Fibroblast of skin of right quadriceps (primary cell): ENCODE results near the gene PLAGL2.

Source experiments
- DNase-seq: peaks from one replicate; pipeline ENCODE4 v3.0.0-alpha.2; 2013

The PLAGL2 gene

DNA sequence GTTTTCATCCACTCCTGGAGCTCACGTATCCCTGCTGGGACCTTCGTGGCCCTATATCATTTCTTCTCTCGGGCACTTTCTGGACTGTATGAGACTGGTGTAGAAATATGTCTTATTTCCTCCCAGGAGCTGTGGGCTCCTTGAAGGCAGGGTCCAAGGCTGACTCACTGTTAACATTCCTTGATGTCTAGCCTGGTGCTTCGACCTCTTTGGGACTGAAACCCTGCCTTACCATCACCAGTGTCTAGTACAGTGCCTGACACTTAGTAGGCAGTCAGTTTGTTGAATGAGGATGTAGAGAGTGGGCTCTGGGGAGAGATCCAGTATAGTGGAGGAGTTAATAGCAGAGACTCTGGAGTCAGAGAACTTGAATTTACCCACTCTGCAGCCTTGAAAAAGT, 23.7 kb upstream of the PLAGL2 start:
- no peak for DNase-seq

DNA sequence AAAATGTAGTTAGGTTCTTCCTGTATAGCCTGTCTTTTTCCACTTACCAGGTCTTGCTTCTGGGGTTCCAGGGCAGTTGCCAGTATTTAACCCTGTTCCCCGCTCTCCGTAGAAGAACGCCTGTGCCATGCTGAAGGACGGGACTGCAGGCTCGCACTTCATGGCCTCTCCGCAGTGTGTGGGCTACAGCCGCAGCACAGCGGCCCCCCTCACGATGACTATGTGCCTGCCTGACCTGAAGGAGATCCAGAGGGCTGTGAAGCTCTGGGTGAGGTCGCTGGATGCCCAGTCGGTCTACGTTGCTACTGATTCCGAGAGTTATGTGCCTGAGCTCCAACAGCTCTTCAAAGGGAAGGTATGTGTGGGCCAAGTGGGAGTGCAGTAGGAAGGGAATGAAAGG, 23.2 kb upstream of the PLAGL2 start:
- DNase-seq: no peak

DNA sequence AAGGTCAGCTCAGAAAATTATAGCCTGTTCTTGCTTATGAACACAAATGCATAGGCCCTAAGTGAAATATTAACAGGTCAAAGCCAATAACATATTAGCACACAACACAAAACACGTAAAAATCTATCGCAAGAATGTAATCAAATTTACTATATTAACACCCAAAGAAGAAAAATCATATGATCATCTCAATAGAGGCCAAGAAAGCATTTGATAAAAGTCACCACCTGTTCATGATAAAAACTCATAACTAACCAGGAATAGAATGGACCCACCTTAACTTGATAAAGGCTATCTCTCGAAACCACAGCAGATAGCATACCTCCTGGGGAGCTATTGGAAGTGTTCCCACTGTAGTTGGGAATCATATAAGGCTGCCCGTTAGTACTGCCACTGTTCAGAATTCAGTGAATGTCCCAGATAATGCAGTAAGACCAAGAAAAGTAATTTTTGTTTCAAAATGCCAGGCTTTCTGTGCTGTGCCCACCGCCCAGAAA, 21.8 kb upstream of the PLAGL2 start:
- no peak for DNase-seq

DNA sequence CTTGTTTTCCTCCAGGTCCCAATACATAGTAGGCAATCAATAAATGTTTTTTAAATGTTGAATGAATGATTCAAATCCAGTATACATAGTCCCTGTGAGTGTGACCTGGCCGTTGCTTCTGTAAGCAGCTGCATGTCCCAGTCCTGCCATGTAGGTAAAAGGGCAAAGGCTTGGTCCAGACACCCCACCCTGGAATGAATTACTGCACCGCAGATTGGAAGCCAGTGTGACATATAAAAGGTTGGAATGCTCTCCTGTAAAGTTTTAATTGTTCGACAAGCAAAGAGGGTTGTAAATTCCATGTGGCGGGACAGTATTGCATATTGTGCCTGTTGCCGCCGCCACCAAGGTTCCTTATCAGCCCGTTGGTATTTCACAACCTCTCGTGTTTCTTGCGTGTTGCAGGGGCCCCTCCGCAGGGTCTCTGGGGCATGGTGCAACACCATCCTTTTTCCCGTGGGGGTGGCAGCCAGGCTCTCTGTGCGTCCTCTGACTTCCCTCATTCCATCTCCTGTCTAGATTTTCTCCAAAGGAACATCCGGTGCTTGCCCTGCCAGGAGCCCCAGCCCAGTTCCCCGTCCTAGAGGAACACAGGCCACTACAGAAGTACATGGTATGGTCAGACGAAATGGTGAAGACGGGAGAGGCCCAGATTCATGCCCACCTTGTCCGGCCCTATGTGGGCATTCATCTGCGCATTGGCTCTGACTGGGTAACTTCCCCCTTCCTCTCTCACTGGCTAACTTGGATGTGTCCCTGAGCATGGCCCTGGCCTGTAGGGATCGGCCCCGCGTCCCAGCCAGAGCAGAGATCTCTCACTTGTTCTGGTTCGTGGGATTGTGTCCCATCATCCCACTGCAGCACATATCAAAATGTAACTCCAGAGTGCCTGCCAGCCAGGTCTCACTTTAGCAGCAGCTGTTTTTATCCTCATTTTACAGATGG, 20.5 kb upstream of the PLAGL2 start:
- no peak for DNase-seq

DNA sequence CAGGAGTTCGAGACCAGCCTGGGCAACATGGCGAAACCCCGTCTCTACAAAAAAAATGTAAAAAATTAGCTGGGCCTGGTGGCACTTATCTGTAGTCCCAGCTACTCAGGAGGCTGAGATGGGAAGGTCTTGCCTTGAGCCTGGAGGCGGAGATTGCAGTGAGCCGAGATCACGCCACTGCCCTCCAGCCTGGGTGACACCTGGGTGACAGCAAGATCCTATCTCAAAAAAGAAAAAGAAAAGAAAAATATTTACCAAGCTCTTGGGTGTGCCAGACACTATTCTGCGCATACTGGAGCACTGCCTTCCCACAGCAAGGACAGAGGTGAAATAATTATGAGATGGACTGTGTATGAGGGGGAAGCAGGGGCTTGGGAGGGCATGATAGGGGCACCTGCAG, 19.8 kb upstream of the PLAGL2 start:
- no peak for DNase-seq

DNA sequence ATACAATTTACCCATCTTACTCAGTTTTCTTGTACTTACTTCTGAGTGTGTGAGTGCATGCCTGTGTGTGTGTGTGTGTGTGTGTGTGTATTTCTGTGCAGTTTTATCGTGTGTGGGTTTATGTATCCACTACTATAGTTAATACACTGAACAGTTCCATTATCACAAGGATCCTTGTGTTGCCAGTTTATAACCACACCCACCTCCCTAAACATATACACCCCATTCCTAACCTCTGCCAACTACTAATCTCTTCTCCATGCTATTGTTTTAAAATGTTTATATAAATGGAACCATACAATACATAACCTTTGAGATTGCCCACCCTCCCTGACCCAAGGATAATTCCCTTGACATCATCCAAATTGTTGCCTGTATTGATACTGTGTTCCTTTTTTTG, 18.8 kb upstream of the PLAGL2 start:
- DNase-seq: no peak

DNA sequence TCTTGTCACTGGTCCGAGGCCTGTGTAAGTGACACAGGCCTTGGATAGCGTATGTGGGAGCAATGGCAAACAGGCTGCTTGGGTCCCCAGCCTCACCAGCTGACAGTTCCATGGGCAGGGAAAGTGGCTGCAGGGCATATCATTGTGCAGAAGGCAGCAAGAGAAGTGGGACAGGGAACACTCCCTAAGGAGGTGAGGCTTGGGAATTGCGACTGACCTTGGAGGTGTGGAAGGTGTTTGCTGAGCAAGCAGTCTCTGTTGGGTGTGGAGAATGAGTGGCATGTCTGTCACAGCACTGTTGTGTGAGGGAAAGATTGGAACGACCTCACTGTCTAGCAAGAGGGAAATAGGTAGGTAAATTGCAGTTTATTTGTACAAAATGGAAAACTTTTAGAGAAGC, 16.9 kb upstream of the PLAGL2 start:
- no peak for DNase-seq

DNA sequence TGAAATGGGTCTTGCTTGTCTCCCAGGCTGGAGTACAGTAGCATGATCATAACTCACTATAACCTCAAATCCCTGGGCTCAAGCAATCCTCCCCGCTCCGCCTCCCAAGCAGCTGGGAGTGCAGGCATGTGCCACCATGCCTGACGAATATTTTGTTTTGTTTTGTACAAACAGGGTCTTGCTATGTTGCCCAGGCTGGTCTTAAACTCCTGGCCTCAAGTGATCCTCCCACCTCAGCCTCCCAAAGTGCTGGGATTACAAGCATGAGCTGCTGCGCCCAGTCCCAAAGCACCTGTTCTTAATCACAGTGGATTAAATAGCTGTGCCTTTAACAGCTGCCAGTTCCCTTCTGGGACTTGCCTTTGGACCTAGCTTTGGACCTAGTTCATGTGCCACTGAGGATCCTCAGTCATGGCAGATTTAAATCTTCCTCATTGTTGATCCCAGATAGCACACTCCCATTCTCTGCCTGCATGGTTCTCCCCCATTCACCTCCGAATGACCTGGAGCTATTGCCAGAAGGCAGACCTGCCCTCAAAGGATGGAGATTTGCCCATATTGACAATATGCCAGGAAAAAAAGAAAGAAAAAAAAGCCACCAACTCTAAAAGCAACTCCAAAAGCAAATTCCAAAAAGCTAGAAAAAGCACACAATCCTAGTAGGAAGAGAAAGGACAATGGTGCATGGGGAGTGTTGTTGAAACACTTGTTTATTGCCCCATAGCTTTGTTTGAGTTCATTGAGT, 10.8 kb upstream of the PLAGL2 start:
- no peak for DNase-seq

DNA sequence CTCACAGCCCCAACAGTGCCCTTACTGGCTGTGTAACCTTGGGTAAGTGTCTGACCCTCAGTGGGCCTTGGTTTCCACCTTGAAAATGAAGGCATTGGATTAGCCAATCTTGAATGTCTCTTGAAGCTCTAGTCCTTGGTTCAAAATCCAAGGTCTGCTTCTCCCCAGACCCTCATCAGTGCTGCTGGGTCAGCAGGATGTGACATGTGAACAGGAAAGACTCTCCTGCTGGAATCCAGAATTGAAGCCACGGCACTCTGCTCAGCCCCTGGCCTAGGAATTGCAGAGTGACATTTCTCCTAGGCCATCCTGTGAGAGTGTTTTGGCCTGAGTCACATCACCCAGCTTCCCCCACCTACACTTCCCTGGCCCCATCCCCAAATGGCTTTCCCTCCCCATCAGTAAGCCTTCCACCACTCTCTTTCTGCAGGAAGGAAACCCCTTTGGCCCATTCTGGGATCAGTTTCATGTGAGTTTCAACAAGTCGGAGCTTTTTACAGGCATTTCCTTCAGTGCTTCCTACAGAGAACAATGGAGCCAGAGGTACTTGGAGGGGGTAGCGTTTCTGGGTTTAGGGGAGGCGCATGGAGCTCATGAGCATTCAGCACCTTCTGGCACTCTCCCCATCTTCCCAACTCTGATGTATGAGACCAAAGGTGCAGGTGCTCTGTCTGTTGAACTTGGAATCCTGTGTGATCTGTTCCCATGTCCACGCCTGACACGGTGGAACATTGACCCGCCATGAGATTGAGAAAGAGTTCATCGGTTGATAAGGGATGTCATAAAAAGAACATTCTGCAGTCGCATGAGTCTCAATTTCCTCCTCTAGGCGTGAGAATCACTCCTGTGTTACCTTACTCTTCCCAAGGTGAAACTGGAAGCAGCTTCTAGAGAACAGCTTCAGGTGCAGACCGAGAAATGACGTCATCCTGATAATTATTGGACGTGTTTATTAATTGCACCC, 8.9 kb upstream of the PLAGL2 start:
- DNase-seq: no peak

DNA sequence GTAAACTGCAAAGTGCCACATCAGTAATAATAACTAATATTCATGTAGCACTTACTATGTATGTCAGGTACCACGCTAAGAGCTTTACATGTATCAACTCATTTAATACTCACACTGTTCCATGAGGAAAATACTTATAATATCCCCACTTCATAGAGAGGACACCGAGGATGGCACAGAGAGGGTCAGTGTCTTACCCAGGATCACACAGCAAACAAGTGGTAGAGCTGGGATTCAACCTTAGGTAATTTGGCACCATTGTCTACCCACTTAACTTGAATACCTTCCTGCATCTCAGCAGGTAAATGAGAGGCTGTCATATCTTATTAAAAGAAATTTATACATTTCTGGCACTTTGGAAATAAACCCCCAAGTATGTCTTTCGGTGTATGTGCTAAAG, 8.2 kb upstream of the PLAGL2 start:
- no peak for DNase-seq

DNA sequence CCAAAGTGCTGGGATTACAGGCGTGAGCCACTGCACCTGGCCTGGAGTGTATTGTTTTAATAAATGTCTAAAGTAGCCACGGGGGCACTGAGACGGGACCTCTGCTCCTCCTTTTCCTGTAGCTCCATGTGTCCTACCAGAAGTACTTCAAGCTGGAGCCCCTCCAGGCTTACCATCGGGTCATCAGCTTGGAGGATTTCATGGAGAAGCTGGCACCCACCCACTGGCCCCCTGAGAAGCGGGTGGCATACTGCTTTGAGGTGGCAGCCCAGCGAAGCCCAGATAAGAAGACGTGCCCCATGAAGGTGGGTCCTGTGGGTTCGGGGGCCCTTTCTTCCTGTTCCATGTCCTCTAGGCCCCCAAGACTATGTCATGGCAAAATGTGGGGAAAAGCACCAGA, 7.6 kb upstream of the PLAGL2 start:
- DNase-seq: no peak

DNA sequence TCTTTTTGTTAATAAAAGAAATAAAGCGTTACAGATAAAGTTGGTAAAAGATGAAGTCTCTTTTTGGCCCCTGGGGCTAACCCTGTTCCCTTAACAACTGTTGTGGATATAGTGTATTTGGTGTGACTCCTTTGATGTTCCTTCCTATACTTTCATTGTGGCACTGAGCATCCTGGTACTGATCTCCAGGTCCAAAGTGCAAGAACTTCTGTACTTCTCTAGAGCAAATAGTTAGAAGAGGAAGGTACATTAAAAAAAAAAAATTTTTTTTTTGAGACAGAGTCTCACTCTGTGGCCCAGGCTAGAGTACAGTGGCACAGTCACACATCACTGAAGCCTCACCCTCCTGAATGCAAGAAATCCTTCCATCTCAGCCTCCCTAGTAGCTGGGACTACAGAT, 6.3 kb upstream of the PLAGL2 start:
- no peak for DNase-seq

DNA sequence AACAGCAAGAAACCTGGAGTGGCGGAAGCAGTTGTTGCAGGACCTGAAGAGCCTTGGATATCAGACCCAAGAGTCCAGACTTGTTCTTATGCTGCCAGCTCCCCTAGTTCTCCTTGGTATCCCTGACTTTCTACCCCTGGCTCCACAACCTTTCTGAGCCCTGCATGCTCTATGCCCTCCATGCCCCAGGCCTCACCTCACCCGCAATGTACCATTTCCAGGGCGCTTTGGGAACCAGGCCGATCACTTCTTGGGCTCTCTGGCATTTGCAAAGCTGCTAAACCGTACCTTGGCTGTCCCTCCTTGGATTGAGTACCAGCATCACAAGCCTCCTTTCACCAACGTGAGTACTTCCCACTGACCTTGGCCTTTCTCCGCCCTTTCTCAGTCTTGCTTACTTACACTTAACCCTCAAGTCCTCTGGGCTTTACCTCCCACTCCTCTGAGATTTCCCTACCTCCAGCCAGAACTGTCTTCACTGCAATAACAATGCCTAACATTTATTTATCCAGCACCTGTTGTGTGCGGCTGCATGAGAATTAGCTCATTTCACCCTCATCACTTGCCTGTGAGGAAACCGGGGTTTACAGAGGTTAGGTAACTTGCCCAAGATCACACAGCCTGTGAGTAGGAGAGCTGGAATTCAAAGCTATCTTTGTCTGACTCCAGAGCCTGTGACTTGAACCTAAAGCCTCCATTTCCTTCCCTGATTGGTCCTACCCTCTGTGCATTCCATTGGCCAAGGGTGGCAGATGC, 2.5 kb upstream of the PLAGL2 start:
- DNase-seq: no peak

DNA sequence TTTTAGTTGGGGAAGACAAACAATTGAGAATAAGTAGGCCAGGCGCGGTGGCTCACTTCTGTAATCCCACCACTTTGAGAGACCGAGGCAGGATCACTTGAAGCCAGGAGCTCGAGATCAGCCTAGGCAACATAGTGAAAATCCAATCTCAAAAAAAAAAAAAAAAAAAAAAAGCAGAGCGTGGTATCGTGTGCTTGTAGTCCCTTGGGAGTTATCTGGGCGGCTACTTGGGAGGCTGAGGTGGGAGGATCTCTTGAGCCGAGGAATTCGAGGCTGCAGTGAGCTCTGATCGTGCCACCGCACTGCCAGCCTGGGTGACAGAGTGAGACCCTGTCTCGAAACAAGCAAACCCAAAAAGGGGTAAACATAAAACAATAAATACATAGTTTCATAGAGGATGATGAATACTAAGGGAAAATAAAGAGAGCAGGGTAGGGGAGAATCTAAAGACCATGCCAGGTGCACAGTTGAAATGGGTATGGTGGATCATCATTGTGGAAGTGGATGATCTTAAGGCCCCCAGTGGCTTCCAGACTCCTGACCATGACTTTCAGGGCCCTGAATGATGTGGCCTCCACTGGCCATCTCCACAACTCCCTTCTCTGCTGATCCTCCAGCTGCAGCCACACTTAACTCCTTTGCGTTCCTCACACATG, 1.1 kb upstream of the PLAGL2 start:
- DNase-seq: no peak

DNA sequence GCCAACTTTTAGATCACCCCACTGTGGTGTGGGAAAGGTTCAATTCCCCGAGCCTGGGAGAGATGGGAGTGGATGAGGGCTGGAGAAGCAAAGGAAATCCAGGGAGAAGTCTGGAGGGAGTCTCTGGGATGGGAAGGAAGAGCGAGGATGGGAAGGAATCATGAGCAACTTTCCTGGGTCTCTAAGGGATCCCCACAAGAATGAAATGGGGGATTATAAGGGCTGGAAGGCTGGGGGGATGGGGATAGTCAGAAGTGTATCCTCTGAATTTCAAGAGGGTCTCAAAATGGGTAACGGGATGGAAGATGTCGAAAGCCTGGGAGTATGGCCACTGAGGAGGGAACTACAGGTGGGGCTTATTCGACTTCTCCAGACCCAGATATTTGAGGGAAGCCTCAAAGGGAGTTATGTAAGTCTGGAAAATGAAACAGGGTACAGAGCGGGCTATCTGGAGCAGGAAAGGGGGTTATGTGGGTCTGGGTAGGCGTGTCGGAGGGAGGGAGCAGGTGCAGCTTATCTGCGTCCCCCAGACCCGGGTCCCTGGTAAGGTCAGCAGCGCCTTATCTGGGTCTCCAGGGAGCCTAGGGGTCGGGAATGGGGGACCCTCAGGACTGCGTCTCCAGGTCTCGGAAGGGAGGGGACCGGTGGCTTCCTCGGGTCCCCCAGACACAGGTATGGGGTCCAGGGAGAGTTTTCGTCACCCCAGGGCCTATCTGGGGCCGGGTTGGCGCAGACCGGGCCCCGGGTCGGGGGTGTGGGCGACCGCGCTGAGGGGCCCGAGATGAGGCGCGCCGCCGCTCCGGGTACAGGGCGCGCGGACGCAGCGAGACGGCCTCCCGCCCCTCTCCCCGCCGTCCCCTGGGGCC, 550 bp downstream of the PLAGL2 start:
- DNase-seq: no peak

DNA sequence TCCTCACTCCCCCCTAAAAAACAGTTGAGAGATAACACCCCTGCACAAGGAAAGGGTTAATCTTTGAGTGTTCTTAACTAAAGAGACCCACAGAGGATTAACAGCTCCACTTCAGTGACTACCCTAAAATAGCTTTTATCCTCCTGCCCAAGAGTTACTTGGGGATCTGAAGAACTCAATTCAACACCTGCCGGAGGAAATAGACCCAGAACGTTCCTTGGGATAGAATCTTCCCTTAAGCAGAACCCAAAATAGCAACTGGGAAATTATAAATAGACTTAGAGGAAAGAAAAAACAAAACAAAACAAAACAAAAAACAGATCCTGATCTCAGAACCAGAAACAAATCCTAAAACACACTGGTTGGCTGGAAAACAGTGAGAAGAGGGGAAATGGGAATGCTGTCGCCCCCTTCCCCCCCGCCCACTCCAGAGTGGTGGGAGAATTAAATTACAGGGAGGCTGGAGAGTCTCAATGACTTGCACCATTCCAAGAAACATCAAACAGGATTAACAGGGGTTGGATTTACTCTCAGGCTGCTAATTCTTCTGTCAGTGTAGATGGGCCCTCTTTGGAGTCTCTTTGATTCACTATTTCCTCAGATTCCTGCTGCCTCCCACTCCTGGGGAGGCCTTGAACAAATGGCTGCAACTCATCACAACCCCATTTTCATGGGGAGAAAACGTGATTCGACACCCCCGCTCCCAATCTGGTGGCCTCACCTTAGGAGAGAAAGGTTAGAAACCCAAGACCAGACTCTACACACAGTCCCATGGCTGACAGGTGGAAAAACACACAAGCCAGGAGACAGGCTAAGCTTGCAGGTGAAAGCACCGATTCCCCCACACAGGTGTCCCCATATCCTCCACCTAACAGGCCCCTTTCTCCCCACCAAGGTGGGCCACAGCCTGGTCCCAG, 1.4 kb downstream of the PLAGL2 start:
- DNase-seq: no peak

DNA sequence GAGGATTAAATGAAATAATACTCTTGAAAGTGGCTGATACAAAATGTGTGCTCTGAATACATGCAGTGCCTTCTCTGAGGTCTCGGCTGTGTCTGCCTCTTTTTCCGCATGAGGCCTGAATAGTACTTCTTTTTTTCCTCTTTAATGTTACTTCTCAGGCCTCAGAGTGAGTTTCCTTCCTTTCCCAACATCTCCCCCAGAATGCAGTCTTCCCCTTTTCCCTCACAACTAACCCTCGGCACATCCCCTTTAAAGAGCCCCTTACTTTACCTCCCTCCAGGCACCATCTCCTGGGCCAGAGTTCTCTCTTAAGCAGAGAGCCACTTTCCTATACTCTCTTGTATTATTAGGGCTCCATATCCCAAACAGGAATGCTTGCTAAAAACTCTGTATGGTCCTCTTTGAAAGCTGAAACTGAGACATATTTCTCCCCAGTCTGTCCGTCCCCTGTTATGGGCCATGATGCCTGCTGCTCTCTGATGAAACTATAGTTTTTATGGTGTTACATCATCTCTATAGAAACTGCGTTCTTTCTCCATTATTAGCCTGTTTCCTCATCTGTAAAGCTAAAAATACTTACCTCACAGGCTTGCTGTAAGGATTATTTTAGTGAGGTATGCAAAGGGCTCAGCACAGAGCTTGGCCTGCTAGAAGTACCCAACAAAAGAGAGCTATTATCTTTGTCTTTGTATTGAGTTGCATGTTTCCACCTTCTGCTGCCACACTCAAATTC, 2.3 kb downstream of the PLAGL2 start:
- peak; percentile 51 for DNase-seq

DNA sequence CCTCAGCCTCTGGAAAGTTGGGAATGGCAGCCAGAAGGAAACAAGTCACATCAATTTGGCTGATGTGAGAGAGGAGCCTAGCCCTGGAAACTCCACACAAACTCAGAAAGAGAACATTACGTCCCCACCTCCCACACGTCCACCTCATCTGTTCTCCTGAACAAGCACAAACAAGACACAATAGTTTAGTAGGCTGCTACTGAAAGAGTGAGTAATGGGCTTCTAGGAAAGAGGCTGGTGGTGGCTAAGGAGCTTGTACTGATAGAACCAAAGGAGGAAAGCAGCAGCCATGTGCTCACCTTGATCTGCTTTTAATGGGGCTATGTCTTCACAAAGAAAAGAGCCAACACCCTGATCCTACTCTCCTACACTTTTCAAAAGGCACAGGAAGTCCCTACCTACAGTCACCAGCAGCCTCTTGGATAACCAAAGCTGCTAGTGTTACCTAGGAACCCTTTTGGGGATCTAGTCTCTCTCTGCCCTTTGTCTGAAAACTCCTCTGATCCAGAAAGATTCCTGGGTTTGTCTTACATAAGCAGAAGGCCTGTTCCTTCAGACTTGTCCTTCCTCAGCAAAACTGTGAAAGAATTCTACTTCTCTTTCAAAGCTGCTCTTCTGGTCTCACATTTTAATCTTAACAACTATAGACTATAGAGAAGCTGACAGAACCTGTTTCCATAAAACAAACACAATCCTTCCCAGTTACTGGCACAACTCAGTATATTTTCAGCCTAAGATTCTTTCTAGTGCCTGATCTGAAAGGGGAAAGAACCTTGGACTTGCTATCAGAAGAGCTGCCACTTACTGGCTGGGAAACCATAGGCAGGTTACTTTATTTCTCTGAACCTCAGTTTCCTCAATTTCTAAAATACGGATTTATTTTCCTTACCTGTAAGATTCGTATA, 3.1 kb downstream of the PLAGL2 start:
- no peak for DNase-seq
